ENCODE results near the gene GATA3.

GATA3 gene

DNA sequence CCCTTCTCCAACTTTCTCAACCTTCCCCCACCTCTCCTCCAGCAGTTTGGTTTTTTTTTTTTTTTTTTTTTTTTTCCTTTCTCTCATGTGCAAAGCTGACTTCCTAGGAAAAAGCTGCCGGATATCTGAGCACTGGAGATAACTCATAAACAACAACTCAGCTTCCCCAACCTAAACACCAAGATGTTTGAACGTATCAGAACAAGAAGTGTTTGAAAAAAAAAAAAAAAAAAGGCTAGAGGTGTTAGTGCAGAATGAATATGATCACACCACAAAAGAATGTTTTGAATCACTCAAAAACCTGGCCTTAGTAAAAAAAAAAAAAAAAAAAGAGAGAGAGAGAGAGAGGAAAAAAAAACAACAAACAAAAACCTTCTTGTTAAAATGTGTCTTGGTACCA is 11.2 kb downstream of the GATA3 start:
- no peak for DNase-seq

DNA sequence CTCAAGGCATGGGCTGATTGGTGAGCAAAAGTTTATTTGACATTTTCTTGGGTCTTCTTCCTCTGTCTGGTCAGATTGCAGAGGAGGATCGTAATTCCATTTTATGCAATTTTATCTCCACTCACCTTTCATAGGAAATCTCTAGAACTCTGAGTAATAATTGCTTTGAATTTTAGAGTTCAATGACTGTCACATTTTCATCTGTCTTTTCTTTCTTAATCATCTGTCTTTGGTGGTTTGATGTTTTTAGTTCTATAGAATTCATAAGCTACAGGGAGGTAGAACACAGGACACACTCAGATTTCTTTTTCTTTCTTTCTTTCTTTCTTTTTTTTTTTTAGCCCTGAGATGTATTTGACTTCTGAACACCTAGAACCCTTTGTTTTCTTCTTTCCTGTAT is 11.6 kb downstream of the GATA3 start:
- DNase-seq, result no peak

DNA sequence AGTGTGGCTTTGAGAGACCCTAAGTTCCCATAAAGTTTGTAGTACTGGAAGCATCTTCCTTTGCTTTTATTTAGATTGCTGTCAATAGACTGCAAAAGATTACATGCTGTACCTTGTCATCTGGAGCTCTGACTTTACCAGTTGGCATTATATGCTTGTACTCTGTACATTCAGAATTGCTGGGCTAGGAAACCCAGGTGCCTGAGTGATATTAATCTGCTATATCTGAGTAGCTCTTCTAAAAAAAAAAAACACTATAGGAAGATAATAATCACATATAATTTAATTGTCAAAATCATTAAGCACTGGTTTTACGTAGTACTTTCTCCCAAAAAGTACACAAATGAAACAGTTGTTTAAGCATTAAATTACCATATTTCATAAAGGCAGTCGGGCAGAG is 12.3 kb downstream of the GATA3 start:
- no peak for DNase-seq

DNA sequence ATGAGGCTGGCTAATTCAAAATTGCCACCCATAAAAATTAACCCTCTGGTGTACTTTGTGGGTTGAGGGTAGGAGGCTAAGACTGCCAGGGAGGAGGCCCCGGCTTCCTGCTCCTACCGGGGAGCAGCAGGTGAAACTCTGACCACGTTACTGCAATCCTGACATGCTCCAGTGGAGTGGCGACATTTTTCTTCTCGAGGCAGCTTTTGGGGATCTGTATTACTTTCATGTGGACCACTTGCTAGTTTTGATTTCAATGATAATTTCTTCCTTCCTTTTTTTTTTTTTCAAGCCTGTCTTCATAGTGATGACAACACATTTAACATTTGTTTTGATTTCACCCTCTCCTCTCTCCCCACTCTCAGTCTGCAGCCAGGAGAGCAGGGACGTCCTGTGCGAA is 14.6 kb downstream of the GATA3 start:
- no peak for DNase-seq

DNA sequence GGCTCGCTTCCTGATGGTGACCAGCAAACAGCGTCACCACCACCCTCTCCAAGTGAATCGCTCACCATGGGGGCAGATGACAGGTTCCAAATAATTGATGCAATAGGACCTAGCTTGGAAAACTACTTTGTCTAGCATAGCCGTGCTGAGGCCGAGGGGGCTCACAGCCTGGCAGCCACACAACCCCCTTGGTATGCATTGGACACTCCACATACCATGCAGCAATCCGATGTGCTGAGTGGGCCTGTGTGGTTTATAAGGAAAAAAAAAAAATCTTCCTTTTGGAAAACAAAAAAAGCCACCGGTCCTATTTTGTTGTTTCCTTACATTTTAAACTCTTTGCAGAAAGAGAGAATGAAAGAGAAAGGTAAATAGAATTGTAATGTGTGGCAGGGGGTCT is 15.1 kb downstream of the GATA3 start:
- no peak for DNase-seq

DNA sequence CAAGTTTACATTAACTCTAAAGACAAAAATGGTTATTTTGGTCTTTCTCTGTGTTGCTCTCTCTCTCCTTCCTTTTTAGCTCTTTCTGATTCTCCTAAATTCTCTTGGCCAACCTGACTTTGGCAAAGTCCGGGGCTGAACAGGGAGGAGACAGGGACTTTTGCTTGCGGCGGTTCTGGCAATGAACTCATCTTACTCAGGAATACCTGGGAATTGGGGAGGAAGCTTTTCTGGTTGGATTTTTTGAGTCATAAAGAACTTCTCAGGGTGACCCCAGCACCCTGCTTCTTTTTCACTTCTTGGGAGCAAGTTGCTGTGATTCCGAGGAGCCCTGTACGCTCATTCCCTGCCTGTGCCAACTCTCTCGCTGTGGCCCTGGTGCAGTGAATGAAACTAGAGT is 16.0 kb downstream of the GATA3 start:
- no peak for DNase-seq

DNA sequence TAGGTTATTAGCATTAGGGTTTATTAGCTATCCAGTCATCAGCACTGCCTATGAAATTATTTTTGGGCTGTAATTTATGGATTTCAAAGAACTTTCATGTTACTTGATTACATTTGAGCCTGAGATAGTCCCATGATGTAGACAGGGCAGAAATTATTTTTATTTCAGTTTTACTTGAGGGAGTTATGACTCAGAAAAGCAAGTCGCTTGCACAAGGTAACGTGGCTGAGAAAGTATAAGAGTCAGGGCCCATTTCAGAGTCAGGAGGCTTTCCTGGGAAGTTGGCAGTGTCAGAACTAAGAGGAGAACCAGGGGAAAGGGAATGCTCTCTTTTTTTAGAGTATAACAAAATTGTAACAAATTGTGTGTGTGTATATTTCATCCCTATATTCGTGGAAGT is 16.5 kb downstream of the GATA3 start:
- DNase-seq, result no peak

DNA sequence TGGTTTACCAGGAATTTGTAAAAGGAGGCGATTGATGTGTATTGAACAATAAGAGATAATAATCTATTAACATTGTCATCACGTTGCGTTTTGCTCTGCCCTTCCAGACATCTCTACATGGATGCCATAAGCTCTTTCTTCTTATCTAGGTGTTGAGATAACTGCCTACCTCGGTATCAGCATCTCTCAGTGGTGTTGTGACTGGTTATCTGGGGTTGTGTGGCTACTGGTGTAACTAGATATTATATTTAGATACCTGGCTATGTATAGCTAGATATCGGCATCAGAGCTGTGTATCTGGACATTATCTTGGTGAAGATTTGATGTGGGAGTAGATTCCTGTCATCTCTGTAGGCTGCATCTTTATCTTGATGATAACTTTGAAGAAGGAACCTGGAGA is 17.2 kb downstream of the GATA3 start:
- DNase-seq, result no peak

DNA sequence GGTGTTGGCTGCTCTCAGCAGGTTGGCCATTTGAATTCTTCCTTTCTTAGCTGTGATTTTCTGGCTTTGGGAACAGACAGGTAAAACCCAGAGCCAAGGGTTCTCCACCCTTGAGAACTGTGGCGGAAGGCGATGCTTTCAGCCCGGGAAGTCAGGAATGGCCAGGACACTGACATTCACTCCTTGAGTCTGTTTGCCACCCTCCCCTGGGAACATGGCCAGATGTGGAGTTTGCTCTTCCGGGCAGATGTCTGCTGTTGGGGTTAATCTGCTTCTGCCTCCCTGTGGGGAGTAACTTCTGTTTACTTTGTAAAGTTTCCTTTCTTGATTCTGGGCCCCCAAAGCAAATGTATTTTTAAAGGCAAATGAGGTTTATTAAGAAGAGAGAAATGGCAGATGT is 17.7 kb downstream of the GATA3 start:
- no peak for DNase-seq

DNA sequence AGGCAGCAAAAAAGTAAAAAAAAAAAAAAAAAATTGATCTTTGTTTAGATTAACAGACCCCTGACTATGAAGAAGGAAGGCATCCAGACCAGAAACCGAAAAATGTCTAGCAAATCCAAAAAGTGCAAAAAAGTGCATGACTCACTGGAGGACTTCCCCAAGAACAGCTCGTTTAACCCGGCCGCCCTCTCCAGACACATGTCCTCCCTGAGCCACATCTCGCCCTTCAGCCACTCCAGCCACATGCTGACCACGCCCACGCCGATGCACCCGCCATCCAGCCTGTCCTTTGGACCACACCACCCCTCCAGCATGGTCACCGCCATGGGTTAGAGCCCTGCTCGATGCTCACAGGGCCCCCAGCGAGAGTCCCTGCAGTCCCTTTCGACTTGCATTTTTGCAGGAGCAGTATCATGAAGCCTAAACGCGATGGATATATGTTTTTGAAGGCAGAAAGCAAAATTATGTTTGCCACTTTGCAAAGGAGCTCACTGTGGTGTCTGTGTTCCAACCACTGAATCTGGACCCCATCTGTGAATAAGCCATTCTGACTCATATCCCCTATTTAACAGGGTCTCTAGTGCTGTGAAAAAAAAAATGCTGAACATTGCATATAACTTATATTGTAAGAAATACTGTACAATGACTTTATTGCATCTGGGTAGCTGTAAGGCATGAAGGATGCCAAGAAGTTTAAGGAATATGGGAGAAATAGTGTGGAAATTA is 19.4 kb downstream of the GATA3 start:
- DNase-seq, result no peak

DNA sequence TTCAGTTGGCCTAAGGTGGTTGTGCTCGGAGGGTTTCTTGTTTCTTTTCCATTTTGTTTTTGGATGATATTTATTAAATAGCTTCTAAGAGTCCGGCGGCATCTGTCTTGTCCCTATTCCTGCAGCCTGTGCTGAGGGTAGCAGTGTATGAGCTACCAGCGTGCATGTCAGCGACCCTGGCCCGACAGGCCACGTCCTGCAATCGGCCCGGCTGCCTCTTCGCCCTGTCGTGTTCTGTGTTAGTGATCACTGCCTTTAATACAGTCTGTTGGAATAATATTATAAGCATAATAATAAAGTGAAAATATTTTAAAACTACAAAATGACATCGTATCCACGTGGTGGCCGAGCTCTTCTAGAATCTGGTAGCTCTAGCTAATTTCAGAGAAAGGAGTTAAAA is 20.4 kb downstream of the GATA3 start:
- DNase-seq, result no peak

DNA sequence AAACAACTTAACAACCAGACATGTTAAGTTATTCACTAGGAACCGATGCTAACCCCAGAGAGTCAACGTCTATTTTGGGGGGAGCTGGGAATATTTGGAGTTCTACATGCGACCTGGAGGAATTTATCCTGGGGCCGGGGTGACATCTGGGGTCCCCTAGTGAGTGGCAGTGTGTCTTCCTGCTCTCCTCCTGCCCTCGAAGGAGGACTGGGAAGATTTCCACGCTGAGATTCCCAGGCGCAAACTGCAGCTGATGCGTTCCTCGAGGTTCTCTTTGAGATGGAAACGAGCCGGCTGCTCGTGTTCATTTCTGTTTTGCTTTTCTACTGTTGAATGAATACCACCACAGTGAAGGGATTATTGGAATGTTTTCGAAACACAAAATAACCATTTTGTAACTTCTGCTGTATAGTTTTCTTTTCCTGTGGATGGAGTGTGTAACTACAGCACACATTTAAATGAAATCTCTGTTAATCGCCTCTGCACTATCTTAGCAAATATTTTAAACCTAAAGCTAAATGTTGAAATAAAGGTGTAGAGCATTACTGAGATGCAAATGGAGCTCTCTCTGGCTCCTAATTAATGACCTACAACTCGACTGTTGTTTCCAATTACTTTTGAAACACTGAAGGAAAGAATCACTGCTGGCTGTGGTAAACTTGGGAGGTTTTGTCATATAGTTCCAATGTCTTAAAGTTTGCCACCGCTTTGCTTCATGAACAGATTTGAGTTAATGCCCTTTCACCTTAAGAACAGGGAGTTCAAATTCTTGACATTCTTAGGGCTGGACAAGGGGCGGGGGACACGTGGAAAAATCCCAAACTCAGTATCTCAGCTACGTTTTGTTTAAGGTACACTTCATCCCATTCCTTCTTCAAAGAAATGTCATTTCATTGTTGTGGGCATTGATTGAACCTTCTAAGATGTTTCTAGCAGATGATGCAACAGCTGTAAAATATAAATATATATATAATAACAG is 21.1 kb downstream of the GATA3 start:
- no peak for DNase-seq

DNA sequence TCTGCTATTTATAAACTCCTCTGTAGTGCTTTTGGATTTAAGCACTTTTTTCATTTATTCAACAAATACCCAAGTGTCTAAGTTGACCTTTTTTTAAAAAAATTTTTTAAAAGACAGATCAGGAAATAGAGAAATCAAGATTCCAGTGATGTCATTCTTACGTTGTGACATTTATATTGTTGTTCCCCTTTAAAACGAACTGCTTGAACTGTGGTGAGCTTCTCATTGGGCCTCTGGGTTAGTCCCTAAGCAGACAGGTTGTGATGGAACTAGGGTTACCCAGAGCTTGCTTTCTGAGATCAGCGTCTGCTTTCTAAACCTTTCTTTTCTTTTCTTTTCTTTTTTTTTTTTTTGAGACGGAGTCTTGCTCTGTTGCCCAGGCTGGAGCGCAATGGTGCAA is 22.4 kb downstream of the GATA3 start:
- DNase-seq, result no peak

DNA sequence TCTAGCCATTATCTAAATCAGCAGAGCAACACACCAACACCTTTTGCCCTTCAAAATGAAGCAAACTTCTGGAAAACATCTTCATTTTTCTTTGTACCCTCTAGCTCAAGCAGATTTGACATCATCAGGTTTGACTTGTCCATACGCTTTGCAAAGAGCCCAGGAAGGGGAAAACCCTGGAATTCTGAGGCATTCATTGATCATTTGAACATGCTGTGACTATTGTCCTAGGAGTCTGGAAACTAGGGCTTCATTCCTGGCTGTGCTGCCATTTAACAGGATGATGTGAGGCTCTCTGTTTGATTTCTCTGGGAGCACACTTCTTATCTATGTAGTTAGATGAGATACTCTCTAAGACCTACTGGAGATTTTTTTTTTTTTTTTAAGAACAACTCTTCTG is 23.5 kb downstream of the GATA3 start:
- no peak for DNase-seq

DNA sequence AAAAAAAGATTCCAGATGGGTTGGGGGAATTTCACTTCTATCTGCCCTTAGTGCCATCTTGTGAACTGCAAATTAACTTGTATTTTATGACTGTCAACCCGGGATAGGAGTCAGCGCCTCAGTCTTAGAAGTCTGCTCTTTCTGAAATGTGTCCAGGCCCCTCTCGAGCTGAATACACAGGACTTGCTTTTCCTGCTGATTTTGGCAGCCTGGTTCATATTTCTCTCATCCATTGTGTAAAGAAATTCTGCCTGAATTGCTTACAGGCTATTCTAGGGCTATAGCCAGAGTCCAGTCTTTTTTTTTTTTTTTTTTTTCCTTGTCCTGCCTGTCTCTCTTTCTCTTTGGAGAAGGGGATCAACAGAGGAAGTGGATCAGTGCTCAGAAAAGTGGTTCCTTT is 24.6 kb downstream of the GATA3 start:
- DNase-seq, result no peak

DNA sequence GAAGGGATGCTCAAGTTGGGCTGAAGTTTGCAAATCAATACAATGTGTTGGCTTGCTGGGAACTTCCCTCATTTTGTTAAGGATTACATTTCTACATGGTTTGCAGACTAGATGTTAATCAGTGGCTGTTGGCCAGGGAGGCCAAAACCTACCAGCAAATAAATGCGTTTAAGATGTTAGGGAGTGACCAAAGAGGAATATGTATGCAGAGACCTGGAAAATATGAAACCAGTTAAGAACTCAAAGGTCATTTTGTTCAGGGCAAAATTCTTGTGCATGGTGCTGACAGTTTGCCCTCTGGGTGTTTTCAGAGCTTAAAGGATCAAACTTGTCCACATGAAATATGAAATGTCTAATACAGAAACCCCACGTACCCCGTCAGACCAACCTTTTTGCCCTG is 30.3 kb downstream of the GATA3 start:
- DNase-seq, result no peak

DNA sequence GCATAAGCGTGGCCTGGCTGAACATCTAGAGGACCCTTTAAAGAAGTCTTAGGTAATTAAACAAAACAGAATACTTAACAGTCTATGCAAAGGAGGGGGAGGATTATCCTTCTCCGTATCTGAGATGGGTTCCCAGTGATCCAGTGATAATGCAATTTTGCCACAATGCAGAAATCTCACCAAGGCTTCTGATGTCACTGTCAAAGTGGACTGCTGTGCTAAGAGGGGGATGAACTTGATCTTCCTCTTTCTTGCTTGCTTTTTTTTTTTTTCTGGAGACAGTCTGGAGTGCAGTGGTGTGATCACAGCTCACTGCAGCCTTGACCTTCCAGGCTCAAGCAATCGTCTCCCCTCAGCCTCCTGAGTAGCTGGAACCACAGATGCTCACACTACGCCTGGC is 30.8 kb downstream of the GATA3 start:
- DNase-seq, result no peak

DNA sequence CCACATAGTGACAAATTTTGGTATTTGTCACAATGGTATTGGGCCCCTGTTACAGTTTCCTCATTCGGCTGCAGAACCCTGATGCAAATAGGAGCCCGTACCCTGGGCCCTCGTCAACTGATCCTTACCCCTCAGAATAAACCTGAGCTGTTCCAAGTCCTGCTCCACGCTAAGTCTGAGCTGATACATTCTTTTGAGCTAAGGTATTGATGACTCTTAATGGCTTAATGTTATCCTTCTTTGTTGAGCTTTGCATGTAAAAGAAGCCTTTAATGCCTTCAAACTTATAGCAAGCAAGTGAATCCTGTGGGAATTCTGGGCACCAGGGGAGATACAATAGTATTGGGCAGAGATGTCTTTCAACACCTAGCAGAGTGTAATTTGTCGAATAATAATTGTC is 31.8 kb downstream of the GATA3 start:
- no peak for DNase-seq

DNA sequence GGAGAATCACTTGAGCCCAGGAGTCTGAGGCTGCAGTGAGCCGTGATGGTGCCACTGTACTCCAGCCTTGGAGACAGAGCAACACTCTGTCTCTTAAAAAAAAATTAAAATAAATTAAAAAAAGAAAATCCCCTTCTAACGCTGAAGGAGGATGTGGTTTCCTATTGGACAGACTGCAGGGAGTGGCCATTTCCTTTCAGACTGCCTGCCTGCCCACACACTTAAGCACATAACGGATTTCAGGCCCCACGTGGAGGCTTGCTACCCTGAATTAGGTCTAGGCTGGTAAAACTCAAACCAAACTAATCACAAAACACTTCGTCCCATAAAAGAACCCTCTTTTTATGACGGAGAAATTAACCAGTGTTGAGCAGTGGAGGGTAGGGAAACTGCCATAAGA is 34.0 kb downstream of the GATA3 start:
- DNase-seq, result no peak

DNA sequence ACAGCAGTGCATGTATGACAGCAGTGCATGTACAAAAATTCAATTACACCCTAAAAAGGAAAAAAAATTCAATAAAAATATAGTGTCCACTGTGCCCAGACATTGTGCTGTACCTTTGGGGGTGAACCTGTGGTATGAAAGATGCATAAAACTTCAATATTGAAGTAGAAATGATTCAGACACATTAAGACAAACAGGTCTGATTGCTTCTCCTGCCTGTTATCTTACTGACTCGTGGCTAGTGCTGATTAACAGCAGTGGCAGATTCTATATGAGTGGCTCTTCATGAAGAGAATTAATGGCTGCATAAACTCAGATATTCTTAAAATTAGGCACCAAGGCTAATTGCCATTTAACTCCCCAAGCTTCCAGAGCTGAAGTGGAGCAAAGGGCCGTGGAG is 37.9 kb downstream of the GATA3 start:
- DNase-seq, result no peak

DNA sequence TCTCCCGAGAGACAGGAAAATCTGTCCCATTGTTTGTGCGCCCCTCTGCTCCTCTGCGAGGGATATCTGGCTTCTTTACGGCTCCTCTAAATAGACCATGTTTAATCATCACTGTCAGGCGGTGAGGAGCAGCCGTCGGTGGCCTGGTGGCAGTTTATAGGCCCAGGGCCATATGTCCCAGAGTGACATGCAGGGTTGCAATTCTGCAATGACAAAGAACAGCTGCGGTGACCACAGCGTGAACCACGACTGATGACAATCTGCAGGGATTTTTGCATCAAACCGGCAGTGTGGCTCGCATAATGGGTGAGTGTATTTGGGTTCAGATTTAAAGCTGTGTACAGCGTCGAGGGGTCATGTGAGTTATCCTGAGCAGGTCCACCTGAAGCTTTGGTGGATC is 41.5 kb downstream of the GATA3 start:
- DNase-seq, result no peak

DNA sequence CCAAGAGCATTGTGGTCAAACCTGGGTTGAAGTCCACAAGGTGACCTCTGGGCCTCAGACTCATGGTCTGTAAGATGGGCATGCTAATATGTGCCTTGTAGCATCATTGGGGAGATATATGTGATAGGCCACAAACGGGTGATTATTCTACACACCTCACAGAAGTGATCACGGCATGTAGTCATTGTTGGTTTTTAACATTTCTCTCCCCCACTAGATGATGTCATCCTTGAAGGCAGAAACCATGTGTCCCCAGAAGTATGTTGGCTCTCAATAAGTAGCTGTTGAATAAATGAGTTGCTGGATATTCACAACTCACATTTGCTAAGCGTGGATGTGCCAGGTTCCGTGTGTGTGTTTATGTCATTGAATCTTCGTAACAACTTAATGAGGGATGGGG is 42.4 kb downstream of the GATA3 start:
- DNase-seq, result no peak

DNA sequence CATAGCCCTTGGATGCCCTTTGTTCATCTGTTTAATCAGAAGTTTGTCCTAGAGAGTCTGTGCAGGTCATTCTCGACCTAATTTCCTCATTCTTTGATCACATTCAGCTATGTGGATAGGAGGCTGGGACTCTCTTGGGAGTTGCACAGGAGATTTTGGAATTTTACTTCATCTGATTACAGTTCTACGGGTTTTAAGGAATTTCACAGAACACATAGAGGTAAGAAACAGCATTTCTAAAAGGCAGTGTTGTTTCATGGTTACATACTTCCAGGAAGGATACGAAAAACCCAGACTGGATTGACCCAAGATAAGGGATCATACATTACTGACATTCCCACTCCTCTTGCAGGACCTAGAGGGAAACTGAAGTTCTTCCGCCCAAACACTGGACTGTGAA is 45.9 kb downstream of the GATA3 start:
- DNase-seq, result no peak

DNA sequence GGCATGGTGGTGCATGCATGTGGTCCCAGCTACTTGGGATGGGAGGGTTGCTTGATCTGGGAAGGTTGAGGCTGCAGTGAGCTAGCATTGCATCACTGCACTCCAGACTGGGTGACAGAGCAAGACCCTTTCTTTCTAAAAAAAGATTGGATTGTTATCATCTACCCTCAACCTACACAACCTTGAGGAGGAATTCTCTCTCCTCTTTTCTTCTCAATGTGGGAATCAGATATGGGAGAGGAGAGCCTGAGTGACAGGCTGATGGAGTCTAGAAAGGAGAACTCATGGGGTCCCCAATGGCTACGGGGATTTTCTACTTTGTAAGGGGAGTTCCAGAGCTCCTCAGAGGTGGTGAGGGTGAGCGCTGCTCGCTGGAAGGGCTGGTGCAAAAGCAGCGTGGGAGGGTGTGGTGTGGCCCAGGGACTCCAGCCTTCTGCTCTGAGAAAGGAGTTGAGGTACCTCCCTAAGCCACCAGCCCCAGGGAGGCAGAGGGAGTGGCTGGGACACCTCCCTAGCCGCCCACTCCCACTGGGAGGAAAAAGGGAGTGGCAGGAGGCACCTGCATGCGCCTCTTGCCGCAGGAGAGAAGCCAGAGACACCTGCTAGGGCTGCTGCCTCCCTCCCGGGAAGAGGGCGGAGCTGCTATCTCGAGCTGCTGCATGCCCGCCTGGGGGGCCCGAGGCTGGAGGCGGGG is 48.4 kb downstream of the GATA3 start:
- no peak for DNase-seq
